Tibial artery (tissue), 4 donors: ENCODE data around the gene BTBD19.

ENCODE experiments used
- DNase-seq, 2 donors: peaks; one replicate each; pipeline ENCODE4 v3.0.0-alpha.2; 2019
- H3K27ac ChIP-seq, 2 donors: fragments of 200-600 bp; sonication (generic) in 1 of 2; 1 replicate in 1 of 2; 2 replicates in 1 of 2; pipeline ENCODE4 v1.5.1; 2018 to 2019; ENCODE audit warnings: mild to moderate bottlenecking in 1 of 2
- H3K27me3 ChIP-seq, 2 donors: fragments of 200-600 bp; sonication (generic) in 1 of 2; one replicate each; pipeline versions ENCODE4 v1.5.1 to v1.6.0; 2016 to 2019
- H3K36me3 ChIP-seq, 3 donors: fragments of 200-600 bp; sonication (generic) in 2 of 3; one replicate each; pipeline ENCODE4 v1.5.1; 2016 to 2019; ENCODE audit warnings: mild to moderate bottlenecking in 2 of 3
- H3K4me1 ChIP-seq, 4 donors: fragments of 200-600 bp; sonication (generic) in 2 of 4; 1 replicate in 3 of 4; 2 replicates in 1 of 4; pipeline ENCODE4 v1.5.1; 2016 to 2019
- H3K4me3 ChIP-seq, 2 donors: fragments of 200-600 bp; sonication (generic) in 1 of 2; 1 replicate in 1 of 2; 2 replicates in 1 of 2; pipeline ENCODE4 v1.5.1; 2018 to 2019; ENCODE audit warnings: mild to moderate bottlenecking in 2 of 2
- H3K9me3 ChIP-seq, 3 donors: fragments of 200-600 bp; sonication (generic) in 1 of 3; one replicate each; pipeline ENCODE4 v1.5.1; 2016 to 2019
- intact Hi-C: fragments of 100-400 bp; cut with DNase I; formaldehyde crosslinking; loops from one replicate; pipeline ENCODE4 v1.15.0; 2023; ENCODE audit warnings: low total_unique reads
- TF ChIP-seq, protein P1 (sequence below), 2 experiments: fragments of 200-600 bp in 1 of 2; fragments of 450-650 bp in 1 of 2; IDR thresholded peaks; one replicate each; pipeline ENCODE4 v1.5.1; 2017 to 2019; ENCODE audit warnings: antibody characterized with exemption in 2 of 2, mild to moderate bottlenecking in 1 of 2, moderate library complexity in 1 of 2

Gene BTBD19

DNA sequence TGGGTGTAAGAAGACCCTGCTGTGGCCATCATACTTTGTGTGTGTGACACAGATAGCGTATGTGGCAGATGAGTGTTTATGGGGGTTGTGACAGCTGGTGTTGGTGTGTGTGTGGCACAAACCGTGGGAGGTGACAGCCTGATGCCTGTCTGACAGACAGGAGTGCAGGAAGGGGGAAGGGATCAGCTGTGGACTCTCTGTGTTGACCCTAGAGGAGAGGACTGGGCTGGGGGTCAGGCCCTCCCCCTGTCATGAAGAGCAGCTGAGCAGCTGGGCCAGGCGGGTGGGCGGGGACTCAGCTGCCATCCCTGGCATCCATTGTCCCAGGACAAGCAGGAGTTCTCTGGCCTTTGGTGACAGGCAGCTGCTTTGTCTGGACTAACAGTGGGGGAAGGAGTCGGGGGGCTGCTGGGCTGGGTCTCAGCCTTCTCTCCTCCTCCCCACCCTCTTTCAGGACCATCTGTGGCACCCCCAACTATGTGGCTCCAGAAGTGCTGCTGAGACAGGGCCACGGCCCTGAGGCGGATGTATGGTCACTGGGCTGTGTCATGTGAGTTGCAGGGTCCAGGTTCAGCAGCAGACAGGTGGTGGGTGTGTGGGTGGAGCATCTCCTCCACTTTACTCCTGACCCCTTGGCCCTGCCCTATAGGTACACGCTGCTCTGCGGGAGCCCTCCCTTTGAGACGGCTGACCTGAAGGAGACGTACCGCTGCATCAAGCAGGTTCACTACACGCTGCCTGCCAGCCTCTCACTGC lies 5.8 kb upstream of the BTBD19 start:
- Histone ChIP-seq H3K4me3 (peak overlapping the region; percentile 83 to 100), H3K27ac (peak overlapping the region; percentile 94 to 98), H3K36me3 (peaks cover 11 to 44% (median 41%) of the 10 kb centered on the region in 3 donors), H3K9me3 (no peaks in the 10 kb centered on the region), H3K4me1 (peaks cover 5 to 68% (median 51%) of the 10 kb centered on the region in 4 donors), H3K27me3 (no peaks in the 10 kb centered on the region)
- DNase-seq = peak; percentile 23 to 68
- intact Hi-C loops = no loop called here
- TF ChIP-seq, protein P1, sequence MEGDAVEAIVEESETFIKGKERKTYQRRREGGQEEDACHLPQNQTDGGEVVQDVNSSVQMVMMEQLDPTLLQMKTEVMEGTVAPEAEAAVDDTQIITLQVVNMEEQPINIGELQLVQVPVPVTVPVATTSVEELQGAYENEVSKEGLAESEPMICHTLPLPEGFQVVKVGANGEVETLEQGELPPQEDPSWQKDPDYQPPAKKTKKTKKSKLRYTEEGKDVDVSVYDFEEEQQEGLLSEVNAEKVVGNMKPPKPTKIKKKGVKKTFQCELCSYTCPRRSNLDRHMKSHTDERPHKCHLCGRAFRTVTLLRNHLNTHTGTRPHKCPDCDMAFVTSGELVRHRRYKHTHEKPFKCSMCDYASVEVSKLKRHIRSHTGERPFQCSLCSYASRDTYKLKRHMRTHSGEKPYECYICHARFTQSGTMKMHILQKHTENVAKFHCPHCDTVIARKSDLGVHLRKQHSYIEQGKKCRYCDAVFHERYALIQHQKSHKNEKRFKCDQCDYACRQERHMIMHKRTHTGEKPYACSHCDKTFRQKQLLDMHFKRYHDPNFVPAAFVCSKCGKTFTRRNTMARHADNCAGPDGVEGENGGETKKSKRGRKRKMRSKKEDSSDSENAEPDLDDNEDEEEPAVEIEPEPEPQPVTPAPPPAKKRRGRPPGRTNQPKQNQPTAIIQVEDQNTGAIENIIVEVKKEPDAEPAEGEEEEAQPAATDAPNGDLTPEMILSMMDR (IDR thresholded peaks at IDR 0.05) = no peak

GRCh38 chr1:44803062-44803311 lies 5.3 kb upstream of the BTBD19 start:
- Histone ChIP-seq H3K36me3 (peaks cover 11 to 44% (median 41%) of the 10 kb centered on the region in 3 donors), H3K4me1 (peaks cover 6 to 73% (median 55%) of the 10 kb centered on the region in 4 donors), H3K4me3 (peak overlapping the region in 1 of 2 donors; percentile 100), H3K27ac (peak overlapping the region; percentile 94 to 98), H3K9me3 (no peaks in the 10 kb centered on the region), H3K27me3 (no peaks in the 10 kb centered on the region)
- TF ChIP-seq, protein P1 (IDR thresholded peaks at IDR 0.05) = no peak
- no peak for DNase-seq
- intact Hi-C loops = no loop called here

DNA sequence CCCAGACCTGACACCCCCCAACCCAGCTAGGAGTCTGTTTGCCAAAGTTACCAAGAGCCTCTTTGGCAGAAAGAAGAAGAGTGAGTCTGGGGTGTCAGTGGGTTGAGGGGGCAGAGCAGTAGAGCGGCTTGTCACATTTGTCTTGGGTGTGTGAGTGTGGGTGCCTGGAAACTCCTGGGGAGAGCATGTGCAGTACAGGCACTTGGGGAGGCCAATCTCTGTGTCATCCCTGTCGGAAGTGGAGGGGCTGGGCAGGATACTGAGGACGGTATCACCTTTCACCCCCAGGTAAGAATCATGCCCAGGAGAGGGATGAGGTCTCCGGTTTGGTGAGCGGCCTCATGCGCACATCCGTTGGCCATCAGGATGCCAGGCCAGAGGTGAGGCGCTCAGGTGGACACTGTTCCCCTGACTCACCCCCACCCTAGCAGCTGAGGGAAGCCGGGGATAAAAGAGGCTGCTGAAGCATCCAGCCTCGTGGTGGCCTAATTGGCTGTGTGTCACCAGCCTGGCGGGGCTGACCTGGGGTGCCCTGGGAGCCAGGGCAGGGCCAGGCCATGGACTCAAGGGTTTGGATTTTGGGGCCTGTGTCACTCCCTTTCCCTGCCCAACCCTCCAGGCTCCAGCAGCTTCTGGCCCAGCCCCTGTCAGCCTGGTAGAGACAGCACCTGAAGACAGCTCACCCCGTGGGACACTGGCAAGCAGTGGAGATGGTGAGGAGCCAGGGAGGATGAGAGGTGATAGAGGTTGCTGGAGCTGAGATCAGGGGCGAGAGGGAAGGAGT lies 4.8 kb upstream of the BTBD19 start:
- no peaks in the 10 kb centered on the region for H3K27me3 ChIP-seq
- H3K4me3 ChIP-seq = peak overlapping the region in 1 of 2 donors; percentile 100
- TF ChIP-seq, protein P1 (IDR thresholded peaks at IDR 0.05) = no peak
- peak; percentile 20 to 62 for DNase-seq
- intact Hi-C loops = no loop called here
- no peaks in the 10 kb centered on the region for H3K9me3 ChIP-seq
- H3K4me1 ChIP-seq = peaks cover 9 to 78% (median 60%) of the 10 kb centered on the region in 4 donors
- peaks cover 11 to 44% (median 41%) of the 10 kb centered on the region in 3 donors for H3K36me3 ChIP-seq
- H3K27ac ChIP-seq = peak overlapping the region; percentile 94 to 98

- Histone ChIP-seq H3K36me3 (peaks cover 11 to 44% (median 41%) of the 10 kb centered on the region in 3 donors), H3K27me3 (no peaks in the 10 kb centered on the region), H3K9me3 (no peaks in the 10 kb centered on the region), H3K4me3 (no peak overlapping the region), H3K4me1 (peaks cover 16 to 90% (median 77%) of the 10 kb centered on the region in 4 donors), H3K27ac (peak overlapping the region; percentile 94 to 97)
- TF ChIP-seq, protein P1 (IDR thresholded peaks at IDR 0.05) = no peak
- intact Hi-C loops = no loop called here
- peak; percentile 18 to 62 for DNase-seq
These were observed 2.9 kb upstream of the BTBD19 start for GRCh38 chr1:44805311-44806024.

DNA sequence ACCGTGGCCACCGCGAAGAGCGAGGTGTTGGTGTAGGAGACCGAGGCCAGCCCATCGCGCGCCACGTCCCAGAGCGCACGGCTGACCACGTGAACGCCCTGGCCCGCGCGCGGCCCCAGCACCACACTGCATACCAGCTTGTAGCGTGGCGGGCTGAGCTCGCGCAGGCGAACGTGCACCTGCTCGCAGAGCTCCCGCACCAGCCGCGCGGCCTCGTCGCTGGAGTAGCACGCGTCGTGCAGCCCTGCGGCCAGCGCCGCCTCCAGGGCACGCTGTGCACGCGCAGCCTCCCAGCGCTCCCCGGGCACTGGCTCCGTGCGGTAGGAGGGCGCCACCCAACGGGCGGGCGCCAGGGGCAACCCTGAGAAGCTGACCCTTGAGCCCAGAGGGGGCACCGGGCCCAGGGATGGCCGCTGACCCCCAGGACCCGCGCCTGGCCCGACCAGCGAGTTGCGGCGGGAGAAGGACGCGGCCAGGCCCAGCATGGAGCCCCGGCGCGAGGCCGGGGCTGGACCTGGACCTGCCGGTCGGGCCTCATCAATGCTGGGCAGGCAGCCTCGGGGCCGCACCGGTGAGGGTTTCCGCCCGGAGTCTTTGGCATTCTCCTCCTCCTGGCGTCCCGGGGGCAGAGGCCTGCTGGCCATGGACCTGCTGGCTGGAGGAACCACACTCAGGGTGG lies 2.2 kb upstream of the BTBD19 start:
- Histone ChIP-seq H3K36me3 (peaks cover 11 to 44% (median 41%) of the 10 kb centered on the region in 3 donors), H3K27ac (peak overlapping the region; percentile 94 to 97), H3K4me1 (peaks cover 16 to 97% (median 81%) of the 10 kb centered on the region in 4 donors), H3K27me3 (no peaks in the 10 kb centered on the region), H3K4me3 (peak overlapping the region in 1 of 2 donors; percentile 25), H3K9me3 (no peaks in the 10 kb centered on the region)
- intact Hi-C loops = no loop called here
- TF ChIP-seq, protein P1 (IDR thresholded peaks at IDR 0.05) = no peak
- DNase-seq = peak; percentile 21 to 69
